ENCODE results near the gene SHISA7. TPM values are rescaled to one million over a fixed set of nuclear protein-coding genes. Genes with fewer than 3 reads are reported as not detected.
"Not testable (repeated sequence)": the region's sequence is repeated elsewhere in the genome, so short reads cannot be mapped to it uniquely, and the experiment has no call there.

Gene SHISA7
- total RNA-seq, 1 donor from 2014 or later: not detected

DNA sequence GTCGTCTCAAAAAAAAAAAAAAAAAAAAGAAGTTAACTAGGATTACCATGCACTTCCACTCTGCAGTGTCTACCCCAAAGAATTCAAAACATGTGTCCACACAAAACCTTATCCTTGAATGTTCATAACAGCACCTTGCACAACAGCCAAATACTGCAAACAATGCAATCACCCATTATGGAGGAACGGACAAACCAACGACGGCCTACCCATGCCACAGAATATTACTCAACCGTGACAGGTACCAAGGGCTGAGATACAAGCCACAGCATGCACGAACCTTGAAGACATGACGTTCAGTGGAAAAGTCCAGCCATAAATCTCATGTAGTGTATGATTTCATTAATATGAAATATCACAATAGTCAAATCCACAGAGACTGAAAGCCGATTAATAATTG is 3.0 kb upstream of the SHISA7 start:
- DNase-seq (ENCODE audit: low spot score): peak; percentile 67

DNA sequence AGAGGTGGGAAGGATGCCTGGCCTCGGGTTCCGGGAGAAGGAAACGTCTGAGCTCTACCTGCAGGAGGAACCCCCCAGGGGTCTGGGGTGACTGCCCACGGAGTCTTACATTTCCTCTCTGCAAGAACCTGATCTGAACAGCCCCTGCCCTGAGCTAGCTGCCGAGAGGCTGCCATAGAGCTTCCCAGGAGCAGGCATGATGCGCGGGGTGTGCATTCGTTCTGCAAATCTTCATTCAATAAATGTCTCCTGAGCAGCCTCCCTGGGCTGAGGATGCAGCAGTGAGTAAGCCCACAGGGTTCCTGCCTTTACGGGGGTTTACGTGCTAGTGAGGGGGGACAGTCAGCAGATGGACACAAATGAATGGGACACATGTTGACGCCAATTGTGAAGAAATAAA is 1.5 kb upstream of the SHISA7 start:
- no peak for DNase-seq (ENCODE audit: low spot score)

DNA sequence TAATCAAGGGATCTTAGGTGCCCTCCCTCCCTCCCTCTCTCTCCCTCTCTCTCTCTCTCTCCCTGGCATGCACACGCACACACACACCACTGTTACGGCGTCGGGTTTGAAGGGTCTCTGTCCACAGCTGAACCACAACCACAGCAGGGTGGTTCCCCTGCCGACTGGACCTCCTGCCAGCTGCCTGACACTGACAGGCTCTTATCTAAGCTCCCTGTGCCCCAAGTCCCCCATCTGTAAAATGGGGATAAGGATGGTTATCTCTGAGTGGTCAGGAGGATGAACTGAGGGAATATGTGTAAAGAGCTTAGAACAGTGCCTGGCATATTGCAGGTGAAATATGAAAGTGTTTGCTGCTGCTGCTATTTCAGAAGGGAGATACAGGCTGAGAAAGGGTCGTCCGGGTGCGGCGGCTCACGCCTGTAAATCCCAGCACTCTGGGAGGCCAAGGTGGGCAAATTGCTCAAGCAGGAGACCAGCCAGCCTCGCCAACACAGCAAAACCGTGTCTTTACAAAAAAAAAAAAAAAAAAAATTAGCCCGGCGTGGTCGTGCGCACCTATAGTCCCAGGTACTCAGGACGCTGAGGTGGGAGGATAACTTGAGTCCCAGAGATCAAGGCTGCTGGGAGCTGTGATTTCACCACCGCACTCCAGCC is 852 bp upstream of the SHISA7 start:
- DNase-seq (ENCODE audit: low spot score): no peak

DNA sequence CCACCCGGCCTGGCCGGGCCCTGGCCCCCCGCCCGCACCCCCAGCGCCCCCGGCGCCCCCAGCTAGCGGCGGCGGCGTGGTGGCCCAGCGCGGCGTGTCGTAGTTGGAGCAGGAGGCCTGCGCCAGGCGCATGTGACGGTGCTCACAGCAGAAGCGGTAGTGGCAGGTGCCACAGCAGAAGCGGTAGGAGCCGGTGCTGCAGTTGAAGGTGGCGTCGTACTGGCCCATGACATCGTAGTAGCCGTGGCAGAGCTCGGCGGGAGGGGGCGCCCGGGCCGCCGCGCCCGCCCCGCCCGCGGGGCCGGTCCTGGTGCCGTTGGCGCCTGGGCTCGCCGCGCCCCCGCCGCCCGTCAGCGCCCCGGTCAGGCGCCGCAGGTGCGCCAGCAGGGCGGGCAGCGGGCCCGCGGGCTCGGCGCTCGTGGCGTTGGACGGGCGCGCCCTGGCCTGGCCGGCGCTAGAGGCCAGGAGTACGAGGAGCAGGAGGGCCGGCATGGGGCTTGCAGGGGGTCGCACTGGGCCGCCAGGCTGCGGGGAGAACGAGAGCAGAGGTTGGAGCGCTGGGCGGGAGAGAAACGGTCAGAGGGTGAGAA is 633 bp downstream of the SHISA7 start:
- DNase-seq (ENCODE audit: low spot score): no peak

DNA sequence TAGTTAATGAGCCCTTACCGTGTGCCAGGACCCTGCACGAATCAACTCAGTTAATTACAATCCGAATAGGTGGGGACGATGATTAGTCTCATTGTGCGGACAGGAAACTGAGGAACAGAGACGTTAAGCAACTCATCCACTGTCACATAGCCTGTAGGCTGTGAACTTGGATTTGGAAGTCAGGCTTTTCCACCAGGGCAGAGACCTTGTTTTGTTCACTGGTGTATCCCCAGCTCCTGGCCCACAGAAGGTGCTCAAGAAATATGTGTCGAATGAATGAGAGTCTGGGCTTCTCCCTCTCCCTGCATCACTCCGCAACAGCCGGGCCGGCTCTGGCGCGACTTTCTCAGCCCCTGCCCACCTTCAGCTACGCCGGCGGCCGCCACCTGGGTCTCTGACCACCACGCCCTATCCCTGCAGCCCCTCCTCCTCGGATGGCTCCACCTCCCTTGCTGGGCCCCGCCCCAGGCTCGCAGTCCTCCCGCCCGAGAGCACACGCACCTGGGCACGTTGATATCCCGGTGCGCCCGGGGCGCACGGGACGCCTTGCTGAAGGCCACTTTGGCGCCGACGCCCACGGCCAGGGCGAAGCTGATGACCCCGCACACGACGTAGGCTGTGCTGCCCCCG is 1.3 kb downstream of the SHISA7 start:
- no peak for DNase-seq (ENCODE audit: low spot score)

DNA sequence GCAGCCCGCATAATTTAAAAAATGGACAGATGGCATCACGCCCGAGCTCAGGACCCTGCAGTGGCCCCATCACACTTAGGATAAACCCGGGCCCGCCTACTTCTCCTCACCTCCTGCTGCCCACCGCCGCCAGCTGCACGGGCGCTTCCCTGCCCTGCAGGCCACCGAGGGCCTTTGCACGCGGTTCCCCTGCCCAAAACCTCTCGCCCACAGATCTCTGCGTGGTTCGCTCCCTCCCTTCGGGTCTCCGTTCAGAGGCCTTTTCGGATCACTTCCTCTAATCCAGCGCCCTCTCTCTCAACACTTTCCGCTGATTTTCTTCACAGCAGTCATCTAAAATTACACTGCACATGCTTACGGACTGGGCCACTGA is 1.8 kb downstream of the SHISA7 start:
- DNase-seq (ENCODE audit: low spot score): no peak

DNA sequence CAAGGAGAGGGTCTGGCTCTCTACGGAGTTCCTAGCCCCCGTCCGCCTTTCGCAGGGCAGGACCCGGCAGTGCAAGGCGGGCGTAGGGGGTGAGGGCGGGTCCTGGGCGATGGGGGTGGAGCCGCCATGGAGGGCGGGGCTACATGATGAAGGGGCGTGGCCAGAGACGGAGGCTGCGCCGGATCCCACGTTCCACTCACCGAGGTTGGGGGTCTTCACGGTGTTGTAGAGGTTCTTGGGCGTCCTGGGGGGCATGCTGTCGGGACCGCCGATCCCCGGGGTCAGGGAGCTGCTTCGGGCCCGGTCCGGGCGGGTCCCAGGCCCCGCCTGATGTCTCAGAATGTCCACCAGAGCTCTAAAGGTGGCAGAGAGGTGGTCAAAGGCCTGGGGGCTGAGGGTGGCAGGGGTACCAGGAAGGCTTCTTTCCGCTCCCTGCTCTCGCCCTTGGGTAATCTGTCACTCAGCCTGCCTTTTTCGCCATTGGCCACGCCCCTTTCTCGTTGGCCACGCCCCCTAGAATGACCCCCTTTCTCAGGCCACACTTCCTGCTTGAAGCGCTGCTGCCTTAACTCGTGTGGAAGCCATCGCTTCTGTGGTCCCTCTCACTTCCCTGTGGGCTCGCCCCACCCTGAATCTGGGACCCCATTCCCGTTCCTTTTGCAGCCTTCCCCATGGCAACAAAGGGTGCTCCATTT is 2.5 kb downstream of the SHISA7 start:
- DNase-seq (ENCODE audit: low spot score): no peak

DNA sequence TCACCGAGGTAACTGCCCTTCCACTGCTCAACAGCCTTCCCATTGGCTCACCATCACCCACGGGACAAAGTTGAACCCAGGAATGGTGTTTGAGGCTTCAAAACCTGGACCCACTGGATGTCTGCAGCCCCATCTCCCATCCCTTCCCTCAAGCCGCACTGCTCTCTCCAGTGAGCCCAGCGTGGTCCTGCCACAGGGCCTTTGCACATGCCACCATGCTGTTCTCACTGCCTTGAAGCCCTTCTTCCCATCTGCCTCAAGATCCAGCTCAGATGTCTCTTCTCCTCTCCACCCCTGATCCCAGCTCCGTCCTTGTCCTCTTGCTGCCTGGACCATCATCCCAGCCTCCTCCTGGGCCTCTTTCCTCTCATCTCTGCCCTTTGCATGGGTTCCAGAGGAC is 4.0 kb downstream of the SHISA7 start:
- DNase-seq (ENCODE audit: low spot score): no peak

DNA sequence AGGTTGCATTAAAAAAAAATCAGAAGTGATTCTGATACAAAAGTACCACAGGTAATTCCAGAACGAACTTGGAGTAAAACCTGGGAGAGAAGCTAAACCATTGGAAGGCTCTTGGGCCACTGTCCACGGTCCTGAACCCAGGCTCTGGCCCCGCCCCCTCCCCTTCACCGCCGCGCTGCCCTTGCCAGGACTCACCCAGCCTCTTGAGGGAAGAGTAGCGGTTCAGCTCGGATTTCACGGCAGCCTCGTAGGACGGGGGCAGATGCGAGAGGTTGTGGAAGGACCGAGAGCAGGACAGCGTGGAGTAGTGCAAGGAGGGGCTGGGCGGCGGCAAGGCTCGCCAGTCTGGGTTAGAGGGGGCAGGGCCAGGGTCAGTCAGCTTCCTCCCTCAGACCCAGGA is 5.7 kb downstream of the SHISA7 start:
- DNase-seq (ENCODE audit: low spot score): no peak

DNA sequence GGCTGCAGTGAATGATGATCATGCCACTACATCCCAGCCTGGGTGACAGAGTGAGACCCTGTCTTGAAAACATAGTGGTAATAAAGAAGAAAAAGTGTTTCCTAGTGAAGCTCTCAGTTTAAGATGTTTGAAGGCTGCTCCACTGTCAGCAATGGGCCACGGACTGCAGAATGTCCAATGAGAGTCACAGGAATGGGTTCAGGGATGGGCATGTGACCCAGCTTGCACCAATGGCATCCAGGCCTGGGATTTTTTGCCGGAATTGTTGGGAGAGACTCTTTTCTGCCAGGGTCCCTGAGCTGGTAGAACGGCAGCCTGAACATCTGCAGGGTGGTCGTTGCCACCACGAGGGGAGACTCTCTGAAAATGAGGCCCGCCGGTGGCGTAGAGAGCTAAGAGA is 6.3 kb downstream of the SHISA7 start:
- DNase-seq (ENCODE audit: low spot score): no peak

DNA sequence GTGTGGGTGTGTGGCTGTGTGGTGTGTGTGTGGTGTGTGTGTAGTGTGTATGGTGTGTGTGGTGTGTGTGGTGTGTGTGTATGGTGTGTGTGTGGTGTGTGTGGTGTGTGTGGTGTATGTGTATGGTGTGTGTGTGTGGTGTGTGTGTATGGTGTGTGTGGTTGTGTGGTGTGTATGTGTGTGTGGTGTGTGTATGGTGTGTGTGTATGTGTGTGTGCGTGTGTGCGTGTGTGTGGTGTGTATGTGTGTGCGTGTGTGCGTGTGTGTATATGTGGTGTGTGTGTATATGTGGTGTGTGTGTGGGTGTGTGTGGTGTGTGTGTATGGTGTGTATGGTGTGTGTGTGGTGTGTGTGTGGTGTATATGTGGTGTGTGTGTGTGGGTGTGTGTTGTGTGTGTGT is 8.1 kb downstream of the SHISA7 start:
- DNase-seq (ENCODE audit: low spot score): no peak

DNA sequence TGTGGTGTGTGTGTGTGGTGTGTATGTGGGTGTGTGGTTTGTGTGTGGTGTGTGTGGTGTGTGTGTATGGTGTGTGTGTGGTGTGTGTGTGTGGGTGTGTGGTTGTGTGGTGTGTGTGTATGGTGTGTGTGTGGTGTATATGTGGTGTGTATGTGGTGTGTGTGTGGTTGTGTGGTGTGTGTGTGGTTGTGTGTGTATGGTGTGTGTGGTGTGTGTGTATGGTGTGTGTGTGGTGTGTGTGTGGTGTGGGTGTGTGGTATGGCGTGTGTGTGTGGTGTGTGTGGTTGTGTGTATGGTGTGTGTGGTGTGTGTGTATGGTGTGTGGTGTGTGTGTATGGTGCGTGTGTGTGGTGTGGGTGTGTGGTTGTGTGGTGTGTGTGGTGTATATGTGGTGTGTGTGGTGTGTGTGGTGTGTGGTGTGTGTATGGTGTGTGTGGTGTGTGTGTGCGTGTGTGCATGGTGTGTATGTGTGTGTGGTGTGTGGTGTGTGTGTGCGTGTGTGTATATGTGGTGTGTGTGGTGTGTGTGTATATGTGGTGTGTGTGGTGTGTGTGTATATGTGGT is 8.7 kb downstream of the SHISA7 start:
- DNase-seq (ENCODE audit: low spot score): no peak

DNA sequence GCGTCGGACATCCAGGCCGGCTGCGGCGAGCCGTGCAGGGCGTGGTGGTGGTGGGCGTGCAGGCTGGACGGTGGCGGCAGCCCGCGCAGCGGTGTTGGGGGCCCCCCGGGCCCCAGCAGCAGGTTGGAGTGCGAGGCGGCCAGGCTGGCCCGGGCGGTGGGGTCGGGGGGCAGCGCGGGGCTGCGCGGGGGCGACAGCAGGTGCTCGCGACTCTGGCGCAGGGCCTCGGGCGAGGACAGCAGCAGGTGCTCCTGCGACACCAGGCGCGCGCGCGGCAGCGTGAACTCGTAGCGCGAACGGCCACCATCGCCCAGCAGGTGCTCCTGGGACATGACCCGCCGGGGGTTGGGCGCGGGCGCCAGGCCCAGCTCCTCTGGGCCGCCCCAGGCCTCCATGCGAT is 9.8 kb downstream of the SHISA7 start:
- no peak for DNase-seq (ENCODE audit: low spot score)

DNA sequence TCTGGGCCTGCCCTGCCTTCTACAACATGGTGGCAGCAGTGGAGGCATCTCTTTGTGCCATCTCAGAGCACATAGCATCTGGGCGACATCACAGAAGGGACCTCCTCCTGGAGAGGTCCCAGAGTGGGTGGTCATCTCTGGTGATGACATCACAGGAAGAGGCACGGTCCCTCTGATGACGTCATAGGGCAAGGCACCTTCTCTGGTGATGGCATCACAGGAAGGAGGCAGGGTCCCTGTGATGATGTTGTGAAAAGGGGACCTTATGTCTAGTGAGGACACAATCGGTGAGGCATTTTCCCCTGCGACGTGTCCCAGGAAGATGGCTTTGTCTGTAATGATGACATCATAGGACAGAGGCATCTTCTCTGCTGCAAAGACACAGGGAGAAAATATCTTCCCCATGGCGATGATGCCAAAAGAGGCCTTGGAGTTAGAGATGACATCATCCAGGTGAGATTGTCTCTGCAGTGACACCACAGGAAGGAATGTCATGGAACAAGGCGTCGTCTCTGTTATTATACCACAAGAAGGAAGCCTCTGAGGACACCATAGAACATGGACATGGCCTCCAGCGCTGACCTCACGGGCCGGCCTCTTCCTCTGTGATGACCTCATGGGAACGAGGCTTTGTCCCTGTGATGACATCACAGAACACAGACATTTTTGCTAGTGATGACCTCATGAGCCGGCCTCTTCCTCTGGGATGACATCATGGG is 10.7 kb downstream of the SHISA7 start:
- DNase-seq (ENCODE audit: low spot score): no peak

DNA sequence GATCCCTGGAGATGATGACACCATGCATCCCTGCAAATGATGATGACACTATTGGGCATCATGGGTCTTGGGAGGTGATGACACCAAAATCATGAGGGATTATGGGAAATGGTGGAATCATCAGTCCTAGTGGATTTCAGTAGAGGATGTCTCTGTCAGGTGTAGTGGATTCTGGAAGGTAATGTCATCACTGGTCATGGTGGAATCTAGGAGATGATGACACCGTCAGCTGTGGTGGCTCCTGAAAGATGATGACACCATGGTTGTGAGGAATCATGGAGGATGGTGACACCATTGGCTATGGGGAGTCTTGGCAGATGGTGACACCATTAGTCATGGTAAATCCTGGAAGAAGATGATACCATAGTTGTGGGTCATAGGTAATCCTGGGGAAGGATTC is 11.9 kb downstream of the SHISA7 start:
- DNase-seq (ENCODE audit: low spot score): no peak

DNA sequence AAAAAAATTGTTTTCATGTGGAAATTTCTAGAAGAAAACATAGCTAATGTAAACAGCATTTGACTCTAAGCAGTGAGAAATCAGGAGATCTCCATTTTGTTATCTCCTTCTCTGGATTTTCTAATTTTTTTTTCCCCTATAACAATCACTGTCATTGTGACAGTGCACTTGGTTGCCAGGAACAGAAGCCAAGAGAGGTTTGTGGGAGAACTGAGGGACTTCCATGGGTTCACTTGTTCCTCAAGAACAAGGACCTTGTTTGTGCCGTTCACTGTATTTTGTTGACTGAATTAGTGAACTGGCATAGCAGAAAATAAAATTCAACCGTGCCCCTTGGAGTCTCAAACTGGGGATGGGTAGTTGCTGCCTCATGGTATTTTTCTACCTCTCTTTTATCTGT is 17.1 kb downstream of the SHISA7 start:
- no peak for DNase-seq (ENCODE audit: low spot score)

DNA sequence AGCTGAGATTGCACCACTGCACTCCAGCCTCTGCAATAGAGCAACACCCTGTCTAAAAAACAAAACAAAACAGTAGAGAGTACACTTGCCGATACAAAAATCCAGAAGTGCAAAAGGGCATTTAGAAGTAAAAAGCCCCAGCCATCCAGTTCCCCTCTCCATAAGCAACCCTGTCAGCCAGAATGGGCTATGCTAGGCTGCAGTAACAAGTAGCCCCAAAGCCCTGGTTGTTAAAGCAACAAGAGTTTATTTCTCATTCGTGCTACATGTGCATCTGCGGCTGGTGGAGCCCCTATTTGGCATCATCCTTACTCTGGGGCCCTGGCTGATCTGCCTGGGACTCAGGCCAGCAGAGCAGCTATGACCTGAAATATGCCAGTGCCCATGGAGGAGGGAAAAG is 18.6 kb downstream of the SHISA7 start:
- no peak for DNase-seq (ENCODE audit: low spot score)

DNA sequence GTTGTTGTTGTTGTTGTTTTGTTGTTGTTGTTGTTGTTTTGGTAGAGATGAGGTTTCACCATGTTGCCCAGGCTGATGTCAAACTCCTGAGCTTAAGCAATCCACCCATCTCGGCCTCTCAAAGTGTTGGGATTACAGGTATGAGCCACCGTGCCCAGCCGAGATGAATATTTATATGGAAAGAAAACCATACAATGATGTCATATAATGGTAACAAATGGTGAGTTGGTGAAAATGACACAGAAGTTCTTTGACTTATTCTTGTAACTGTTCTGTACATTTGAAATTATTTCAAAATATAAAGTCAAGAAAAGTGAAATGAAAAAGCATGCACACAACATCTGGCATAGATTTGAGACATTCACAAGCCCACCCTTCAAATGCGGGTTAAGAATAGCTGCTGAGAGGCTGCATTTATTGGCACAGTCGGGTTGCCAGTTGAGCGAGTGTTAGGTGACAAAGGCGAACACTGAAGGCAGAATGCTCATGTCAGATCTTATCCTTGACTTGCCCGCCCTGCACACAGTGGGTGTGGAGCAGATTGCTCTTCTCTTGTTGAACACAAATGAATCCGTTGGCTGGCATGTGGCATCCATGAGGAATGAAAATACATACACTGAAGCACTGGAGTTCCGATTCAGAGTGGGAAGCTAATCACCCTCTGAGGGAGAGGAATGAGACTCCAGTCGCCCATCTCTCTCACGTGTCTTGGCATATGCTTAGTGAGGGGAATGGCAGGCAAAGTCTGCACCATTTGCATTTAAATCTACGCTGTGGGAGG is 19.7 kb downstream of the SHISA7 start:
- no peak for DNase-seq (ENCODE audit: low spot score)

DNA sequence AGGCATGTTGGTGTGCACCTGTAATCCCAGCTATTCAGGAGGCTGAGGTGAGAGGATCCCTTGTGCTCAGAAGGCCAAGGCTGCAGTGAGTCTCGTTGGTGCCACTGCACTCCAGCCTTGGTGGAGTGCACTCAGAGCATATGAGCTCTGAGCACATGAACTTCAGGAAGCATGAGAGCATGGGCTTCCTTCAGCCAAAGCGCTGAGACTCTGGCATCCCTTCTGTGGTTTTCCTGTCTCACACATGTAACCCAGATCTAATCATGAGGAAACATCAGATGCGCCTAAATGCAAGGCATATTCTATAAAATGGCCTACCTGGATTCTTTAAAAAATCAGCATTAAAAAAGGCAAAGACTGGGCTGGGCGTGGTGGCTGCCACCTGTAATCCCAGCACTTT is 21.8 kb downstream of the SHISA7 start:
- not testable (repeated sequence) for DNase-seq (ENCODE audit: low spot score)

DNA sequence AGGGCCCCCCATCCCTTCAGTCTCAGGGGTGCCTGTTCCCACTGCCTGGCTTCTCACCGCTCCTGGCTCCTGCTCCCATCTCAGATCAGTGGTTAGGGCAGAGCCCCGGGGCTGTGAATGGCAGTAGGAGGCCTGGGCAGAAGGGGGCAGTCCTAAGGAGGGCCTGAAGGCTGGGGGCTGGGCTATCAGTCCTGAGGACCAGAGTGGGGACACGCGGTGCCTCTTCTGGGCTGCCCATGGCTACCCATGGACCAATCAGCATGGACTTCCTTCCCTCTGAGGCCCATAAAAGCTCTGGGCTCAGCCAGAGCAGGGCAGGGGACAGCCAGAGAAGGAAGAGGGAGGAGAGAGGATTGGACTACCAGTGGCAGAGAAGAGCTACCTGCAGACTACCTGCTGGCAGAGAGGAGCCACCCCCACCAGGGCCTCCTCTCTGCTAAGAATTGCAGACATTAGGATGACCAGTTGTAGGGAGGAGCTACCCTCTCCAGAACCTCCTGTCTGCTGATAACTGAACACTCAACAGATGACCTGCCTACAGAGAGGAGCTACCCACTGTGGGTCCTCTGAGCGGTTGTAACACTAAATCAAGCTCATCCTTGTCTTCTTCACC is 23.4 kb downstream of the SHISA7 start:
- no peak for DNase-seq (ENCODE audit: low spot score)

DNA sequence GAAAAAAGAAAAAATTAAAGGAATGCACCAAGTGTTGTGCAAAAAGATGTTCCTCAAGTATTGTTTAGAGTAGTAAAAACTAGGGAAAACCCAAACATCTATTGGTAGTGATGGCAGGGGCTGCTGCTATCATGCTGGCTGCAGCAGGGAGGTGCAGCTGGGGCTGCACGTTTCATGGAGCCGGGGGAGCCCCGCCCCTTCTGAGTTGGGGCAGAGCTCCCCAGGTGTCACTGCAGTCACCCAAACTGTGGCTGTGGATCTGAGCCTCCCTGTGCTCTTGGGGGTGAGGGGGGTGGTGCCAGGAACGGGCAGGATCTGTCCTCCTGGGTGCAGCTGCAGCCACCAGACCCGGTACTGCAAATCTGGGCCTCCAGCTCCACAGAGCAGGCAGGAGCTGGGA is 24.0 kb downstream of the SHISA7 start:
- no peak for DNase-seq (ENCODE audit: low spot score)
